ENCODE measurements around the gene SNX19.

DNA sequence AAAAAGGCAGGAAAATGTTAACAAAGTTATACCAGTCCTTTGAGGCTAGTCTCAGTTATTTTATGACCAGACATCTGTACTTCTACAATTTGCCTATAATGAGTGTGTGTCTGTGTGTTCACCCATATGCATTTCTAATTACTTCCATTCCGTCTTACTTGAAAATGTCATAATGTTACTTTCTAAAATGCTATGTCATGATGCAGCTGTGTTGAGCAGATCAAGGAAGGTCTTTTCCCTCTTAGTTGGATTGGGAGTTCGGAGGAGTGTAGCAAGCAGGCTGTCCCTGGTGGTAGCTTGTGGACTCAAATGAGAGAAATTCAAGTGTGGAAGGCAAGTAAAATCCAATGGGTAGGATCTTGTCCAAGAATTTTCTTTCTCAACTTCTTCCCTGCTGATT lies 3.0 kb downstream of the SNX19 start:
- TF ChIP-seq, protein P1, sequence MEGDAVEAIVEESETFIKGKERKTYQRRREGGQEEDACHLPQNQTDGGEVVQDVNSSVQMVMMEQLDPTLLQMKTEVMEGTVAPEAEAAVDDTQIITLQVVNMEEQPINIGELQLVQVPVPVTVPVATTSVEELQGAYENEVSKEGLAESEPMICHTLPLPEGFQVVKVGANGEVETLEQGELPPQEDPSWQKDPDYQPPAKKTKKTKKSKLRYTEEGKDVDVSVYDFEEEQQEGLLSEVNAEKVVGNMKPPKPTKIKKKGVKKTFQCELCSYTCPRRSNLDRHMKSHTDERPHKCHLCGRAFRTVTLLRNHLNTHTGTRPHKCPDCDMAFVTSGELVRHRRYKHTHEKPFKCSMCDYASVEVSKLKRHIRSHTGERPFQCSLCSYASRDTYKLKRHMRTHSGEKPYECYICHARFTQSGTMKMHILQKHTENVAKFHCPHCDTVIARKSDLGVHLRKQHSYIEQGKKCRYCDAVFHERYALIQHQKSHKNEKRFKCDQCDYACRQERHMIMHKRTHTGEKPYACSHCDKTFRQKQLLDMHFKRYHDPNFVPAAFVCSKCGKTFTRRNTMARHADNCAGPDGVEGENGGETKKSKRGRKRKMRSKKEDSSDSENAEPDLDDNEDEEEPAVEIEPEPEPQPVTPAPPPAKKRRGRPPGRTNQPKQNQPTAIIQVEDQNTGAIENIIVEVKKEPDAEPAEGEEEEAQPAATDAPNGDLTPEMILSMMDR (IDR thresholded peaks at IDR 0.05; ENCODE audit: insufficient read depth, low read length, poor library complexity, severe bottlenecking) = no peak
- no peak for TF ChIP-seq EZH2phosphoT487 (conservative IDR thresholded peaks at IDR 0.05; ENCODE audit: low read length)
